Ovary (tissue), 10 donors: ENCODE results near the gene TLX2. TPM values are rescaled to one million over a fixed set of nuclear protein-coding genes. Genes with fewer than 3 reads are reported as not detected.
A peak's percentile ranks its signal among the peaks of the same experiment; 100 is the strongest.
"Not testable (repeated sequence)": the region's sequence is repeated elsewhere in the genome, so short reads cannot be mapped to it uniquely, and the experiment has no call there.

Experiments
- DNase-seq, 5 donors: peaks; one replicate each; pipeline ENCODE4 v3.0.0-alpha.2; 2019 to 2020
- H3K27ac ChIP-seq, 2 donors: fragments of 200-600 bp; one replicate each; pipeline versions ENCODE4 v1.5.1 to v1.8.0; 2019 to 2022
- H3K27me3 ChIP-seq: fragments of 200-600 bp; one replicate; pipeline ENCODE4 v1.8.0; 2022
- H3K36me3 ChIP-seq: fragments of 200-600 bp; sonication (generic); one replicate; pipeline ENCODE4 v1.5.1; 2019
- H3K4me1 ChIP-seq: one replicate; pipeline ENCODE4 v1.8.1; 2013; ENCODE audit warnings: mild to moderate bottlenecking, moderate library complexity; ENCODE audit not compliant: insufficient read depth
- H3K4me3 ChIP-seq: fragments of 200-600 bp; sonication (generic); one replicate; pipeline ENCODE4 v1.5.1; 2017
- H3K9me3 ChIP-seq, 2 donors: fragments of 200-600 bp in 1 of 2; sonication (generic) in 1 of 2; one replicate each; pipeline versions ENCODE4 v1.5.1 to v1.8.1; 2013 to 2019; ENCODE audit warnings: mild to moderate bottlenecking in 1 of 2, moderate library complexity in 1 of 2
- CTCF ChIP-seq, 3 donors: fragments of 450-650 bp in 2 of 3; fragments of 200-600 bp in 1 of 3; IDR thresholded peaks; one replicate each; pipeline versions ENCODE4 v1.5.1 to v1.8.0; 2016 to 2022; ENCODE audit warnings: antibody characterized with exemption in 3 of 3, mild to moderate bottlenecking in 1 of 3
- EP300 ChIP-seq: sonication (generic); formaldehyde crosslinking; IDR thresholded peaks from one replicate; pipeline ENCODE4 v1.6.1; 2017; ENCODE audit warnings: antibody characterized with exemption
- POLR2A ChIP-seq: fragments of 450-650 bp; IDR thresholded peaks from one replicate; pipeline ENCODE4 v1.6.1; 2017; ENCODE audit warnings: antibody characterized with exemption, mild to moderate bottlenecking, moderate library complexity
- WGBS, 3 donors: extraction: QIAGEN DNeasy Blood & Tissue Kit in 1 of 3; methylation state at CpG; one replicate each; pipeline versions ENCODE4 v1.1.5 to v1.1.7; 2013 to 2017; 5-methylcytosine and 5-hydroxymethylcytosine counted together
- intact Hi-C, 4 donors: fragments of 100-400 bp; cut with DNase I; formaldehyde crosslinking; loops; one replicate each; pipeline versions ENCODE4 v1.11.0 to v1.15.1; 2022 to 2023
- long read RNA-seq, 3 donors: library from polyadenylated mRNA in 2 of 3; unstranded in 2 of 3; transcript quantifications; one replicate each; pipeline ENCODE4 v2.0.0 and lab custom pipeline, GENCODE V29; 2021 to 2026
- polyA plus RNA-seq, 2 donors: library from polyadenylated mRNA; stranded (reverse); fragments of 200-250 nt in 1 of 2; fragments of 350-450 nt in 1 of 2; fragmentation: Illumina TruSeq in 1 of 2; extraction: RNeasy Lipid Tissue Mini Kit (QIAGEN cat#74804) in 1 of 2; gene quantifications; one replicate each; pipeline ENCODE4 v1.2.3, GENCODE V29; 2013 to 2014
- total RNA-seq, 7 donors: library from RNA; depleted of rRNA in 2 of 7; stranded (reverse); fragments of >200 nt in 2 of 7; fragmentation: NEBNext Ultra II Directional in 3 of 7; extraction: Animal tissue kit (Norgen Biotek cat#: 25700) in 3 of 7; gene quantifications; one replicate each; pipeline versions ENCODE4 v1.1.0 to v1.2.4, GENCODE V29; 2016 to 2023
- donor health status: DM: no; HTN: no; CAD: no; lungs with moderate emphysema.
- donor health status: DM: no; HTN: no; CAD: no.
- donor health status: Bipolar disorder and iron deficiency.
- donor health status: DM: yes; HTN: yes; CAD: no.
- donor health status: DM: no; HTN: no; CAD: no.
- donor health status: DM: yes; HTN: yes; CAD: no.

TLX2 gene
- total RNA-seq = not detected
- polyA plus RNA-seq = not detected
- long read RNA-seq, donor 1 = 0 reads
- long read RNA-seq, donor 2, partial matches to known transcripts = 0 of 2 reads
- long read RNA-seq, donor 2, other reads (novel, unspliced or antisense) = 0 of 2 reads
- long read RNA-seq, donor 3 = 0 reads

- DNase-seq = no peak
- Histone ChIP-seq H3K4me3 (no peak within 1 kb of the TSS), H3K36me3 (no peaks in the 10 kb centered on the region), H3K4me1 (peaks cover 3% of the 10 kb centered on the region), H3K9me3 (no peaks in the 10 kb centered on the region), H3K27me3 (peaks cover 18% of the 10 kb centered on the region), H3K27ac (no peak within 1 kb of the TSS)
- TF ChIP-seq EP300 (no peak), POLR2A (no peak), CTCF (IDR thresholded peaks at IDR 0.05) (no peak)
- whole genome bisulfite sequencing, 3 donors = 4% methylated on average over 54 to 82 of the region's 82 CpGs
- intact Hi-C loops = no loop called here
Measured at GRCh38 chr2:74514368-74515270, at the start of gene TLX2. TLX2 (plus strand) TSS chr2:74514450; CDS start chr2:74514807, 357 bp downstream.

GRCh38 chr2:74470742-74471141 is 43.5 kb upstream of the TLX2 start:
- H3K27ac ChIP-seq, H3K4me3 ChIP-seq, H3K36me3 ChIP-seq, H3K9me3 ChIP-seq, DNase-seq, H3K4me1 ChIP-seq, H3K27me3 ChIP-seq: not testable (repeated sequence)
- intact Hi-C loops = loop anchor here in 1 of 4 donors (5.0 kb wide), 1 partner anchor 182 kb away; the partner anchor contains the start of gene SEMA4F
- 91 to 94% (median 91%) methylated on average over 12 of the region's 12 CpGs for WGBS, 3 donors

- no peaks in the 10 kb centered on the region for H3K9me3 ChIP-seq
- H3K36me3 ChIP-seq = no peaks in the 10 kb centered on the region
- intact Hi-C loops = loop anchor here in 1 of 4 donors (5.0 kb wide), 1 partner anchor 181 kb away; the partner anchor contains the start of gene SEMA4F
- peak overlapping the region; percentile 47 for H3K4me3 ChIP-seq
- H3K27me3 ChIP-seq = no peaks in the 10 kb centered on the region
- H3K4me1 ChIP-seq = peaks cover 5% of the 10 kb centered on the region
- no peak for DNase-seq
- peak overlapping the region in 1 of 2 donors; percentile 83 for H3K27ac ChIP-seq
- WGBS, 3 donors = 44 to 60% (median 45%) methylated on average over 16 of the region's 16 CpGs
- TF ChIP-seq EP300 = no peak
- no peak for TF ChIP-seq CTCF (IDR thresholded peaks at IDR 0.05)
- TF ChIP-seq POLR2A = no peak
Measured at GRCh38 chr2:74471332-74472065, 42.8 kb upstream of the TLX2 start.

- Histone ChIP-seq H3K27ac (peak within 1 kb of the TSS; percentile 53 to 83), H3K36me3 (no peaks in the 10 kb centered on the region), H3K9me3 (no peaks in the 10 kb centered on the region), H3K4me1 (peaks cover 5% of the 10 kb centered on the region), H3K27me3 (no peaks in the 10 kb centered on the region), H3K4me3 (peak within 1 kb of the TSS; percentile 47)
- 0 to 1% (median 1%) methylated on average over 66 of the region's 66 CpGs for WGBS, 3 donors
- intact Hi-C loops = loop anchor here in 1 of 4 donors (5.0 kb wide), 1 partner anchor 180 kb away; the partner anchor contains the start of gene SEMA4F
- TF ChIP-seq EP300 = peak; percentile 27
- peak; percentile 70 for TF ChIP-seq POLR2A
- TF ChIP-seq CTCF (IDR thresholded peaks at IDR 0.05) = no peak
- peak; percentile 92 to 97 (median 95) for DNase-seq
Measured at GRCh38 chr2:74472086-74472944, 41.9 kb upstream of the TLX2 start, which contains the start of gene MRPL53. MRPL53 (minus strand) TSS chr2:74472680; CDS start chr2:74472660, 20 bp downstream.
